Psoas muscle (tissue), 8 donors: ENCODE data around the gene CIP2A. TPM values are rescaled to one million over a fixed set of nuclear protein-coding genes. Genes with fewer than 3 reads are reported as not detected.

ENCODE experiments used
- ATAC-seq, 4 donors: fragments of 200-7000 bp; cut with Tn5 transposase; one replicate each; pipeline ENCODE4 v1.9.1; 2020; ENCODE audit warnings: moderate library complexity in 3 of 4, mild to moderate bottlenecking in 2 of 4
- DNase-seq, 2 donors: peaks; one replicate each; pipeline ENCODE4 v3.0.0-alpha.2; 2020
- H3K27ac ChIP-seq: fragments of 200-600 bp; one replicate; pipeline ENCODE4 v1.8.0; 2022
- H3K27me3 ChIP-seq, 3 donors: fragments of 200-600 bp in 1 of 3; one replicate each; pipeline versions ENCODE4 v1.6.1 to v1.8.0; 2013 to 2022; ENCODE audit warnings: low read length in 2 of 3, mild to moderate bottlenecking in 2 of 3, moderate library complexity in 1 of 3; ENCODE audit not compliant: insufficient read depth in 3 of 3
- H3K36me3 ChIP-seq, 2 donors: fragments of 200-600 bp in 1 of 2; one replicate each; pipeline versions ENCODE4 v1.6.1 to v1.8.0; 2013 to 2022; ENCODE audit warnings: low read depth in 1 of 2, mild to moderate bottlenecking in 1 of 2, moderate library complexity in 1 of 2; ENCODE audit not compliant: insufficient read depth in 1 of 2
- H3K4me1 ChIP-seq: fragments of 200-600 bp; one replicate; pipeline ENCODE4 v1.8.0; 2022
- H3K4me3 ChIP-seq: fragments of 200-600 bp; one replicate; pipeline ENCODE4 v1.8.0; 2022; ENCODE audit warnings: mild to moderate bottlenecking
- H3K9me3 ChIP-seq: fragments of 200-600 bp; one replicate; pipeline ENCODE4 v1.8.0; 2022
- WGBS, 3 donors: extraction: QIAGEN DNeasy Blood & Tissue Kit; methylation state at CpG; one replicate each; pipeline versions ENCODE4 v1.1.6 to v1.1.7; 2013; 5-methylcytosine and 5-hydroxymethylcytosine counted together
- intact Hi-C, 2 donors: fragments of 100-400 bp; cut with DNase I; formaldehyde crosslinking; loops; one replicate each; pipeline versions ENCODE4 v1.11.0 to v1.14.2; 2022
- polyA plus RNA-seq, 3 donors: library from polyadenylated mRNA; stranded (reverse); fragments of 200-250 nt; gene quantifications; one replicate each; pipeline ENCODE4 v1.2.3, GENCODE V29; 2013
- total RNA-seq, 4 donors: library from RNA; stranded (reverse); fragmentation: NEBNext Ultra II Directional in 2 of 4; extraction: Animal tissue kit (Norgen Biotek cat#: 25700) in 2 of 4; gene quantifications; one replicate each; pipeline versions ENCODE4 v1.2.1 to v1.2.4, GENCODE V29; 2021 to 2023
- TF ChIP-seq, protein P1 (sequence below): fragments of 200-600 bp; IDR thresholded peaks from one replicate; pipeline ENCODE4 v1.8.0; 2022; ENCODE audit warnings: antibody characterized with exemption
- donor health status: healthy with polysubstance abuse.
- donor health status: DM: no; HTN: no; CAD: no; lungs with moderate emphysema.
- donor health status: Bipolar disorder and iron deficiency.
- donor health status: healthy.
- donor health status: DM: yes; HTN: yes; CAD: no.
- donor health status: DM: no; HTN: no; CAD: no.
- donor health status: DM: no; HTN: no; CAD: no.
- donor health status: DM: yes; HTN: yes; CAD: no.

Gene CIP2A
- total and polyA plus RNA-seq, 7 donors = 0.31 to 1.7 (median 0.93) TPM

- DNase-seq = no peak
- Histone ChIP-seq H3K36me3 (no peaks in the 10 kb centered on the region), H3K27me3 (no peaks in the 10 kb centered on the region), H3K4me3 (no peak overlapping the region), H3K4me1 (no peaks in the 10 kb centered on the region), H3K9me3 (no peaks in the 10 kb centered on the region), H3K27ac (no peak overlapping the region)
- ATAC-seq = no peak
- intact Hi-C loops = no loop called here
- TF ChIP-seq, protein P1, sequence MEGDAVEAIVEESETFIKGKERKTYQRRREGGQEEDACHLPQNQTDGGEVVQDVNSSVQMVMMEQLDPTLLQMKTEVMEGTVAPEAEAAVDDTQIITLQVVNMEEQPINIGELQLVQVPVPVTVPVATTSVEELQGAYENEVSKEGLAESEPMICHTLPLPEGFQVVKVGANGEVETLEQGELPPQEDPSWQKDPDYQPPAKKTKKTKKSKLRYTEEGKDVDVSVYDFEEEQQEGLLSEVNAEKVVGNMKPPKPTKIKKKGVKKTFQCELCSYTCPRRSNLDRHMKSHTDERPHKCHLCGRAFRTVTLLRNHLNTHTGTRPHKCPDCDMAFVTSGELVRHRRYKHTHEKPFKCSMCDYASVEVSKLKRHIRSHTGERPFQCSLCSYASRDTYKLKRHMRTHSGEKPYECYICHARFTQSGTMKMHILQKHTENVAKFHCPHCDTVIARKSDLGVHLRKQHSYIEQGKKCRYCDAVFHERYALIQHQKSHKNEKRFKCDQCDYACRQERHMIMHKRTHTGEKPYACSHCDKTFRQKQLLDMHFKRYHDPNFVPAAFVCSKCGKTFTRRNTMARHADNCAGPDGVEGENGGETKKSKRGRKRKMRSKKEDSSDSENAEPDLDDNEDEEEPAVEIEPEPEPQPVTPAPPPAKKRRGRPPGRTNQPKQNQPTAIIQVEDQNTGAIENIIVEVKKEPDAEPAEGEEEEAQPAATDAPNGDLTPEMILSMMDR = no peak
- WGBS, 3 donors = 97 to 99% (median 98%) methylated on average over 4 of the region's 4 CpGs
Measured at GRCh38 chr3:108569336-108569735, 19.9 kb downstream of the CIP2A start.

GRCh38 chr3:108566599-108566998 lies 22.6 kb downstream of the CIP2A start:
- WGBS, 3 donors = 99 to 100% (median 100%) methylated on average over 1 of the region's 1 CpG
- Histone ChIP-seq H3K36me3 (no peaks in the 10 kb centered on the region), H3K4me1 (no peaks in the 10 kb centered on the region), H3K27me3 (no peaks in the 10 kb centered on the region), H3K9me3 (no peaks in the 10 kb centered on the region), H3K4me3 (no peak overlapping the region), H3K27ac (no peak overlapping the region)
- no peak for ATAC-seq
- intact Hi-C loops = no loop called here
- DNase-seq = no peak
- TF ChIP-seq, protein P1 = no peak

- DNase-seq (no peak), ATAC-seq (no peak)
- intact Hi-C loops = no loop called here
- TF ChIP-seq, protein P1 = no peak
- no peaks in the 10 kb centered on the region for H3K27me3 ChIP-seq
- no peak overlapping the region for H3K27ac ChIP-seq
- H3K4me1 ChIP-seq = no peaks in the 10 kb centered on the region
- WGBS, 3 donors = 93 to 99% (median 97%) methylated on average over 3 of the region's 3 CpGs
- no peaks in the 10 kb centered on the region for H3K36me3 ChIP-seq
- H3K9me3 ChIP-seq = no peaks in the 10 kb centered on the region
- no peak overlapping the region for H3K4me3 ChIP-seq
Measured at GRCh38 chr3:108565506-108565905, 23.7 kb downstream of the CIP2A start.

DNA sequence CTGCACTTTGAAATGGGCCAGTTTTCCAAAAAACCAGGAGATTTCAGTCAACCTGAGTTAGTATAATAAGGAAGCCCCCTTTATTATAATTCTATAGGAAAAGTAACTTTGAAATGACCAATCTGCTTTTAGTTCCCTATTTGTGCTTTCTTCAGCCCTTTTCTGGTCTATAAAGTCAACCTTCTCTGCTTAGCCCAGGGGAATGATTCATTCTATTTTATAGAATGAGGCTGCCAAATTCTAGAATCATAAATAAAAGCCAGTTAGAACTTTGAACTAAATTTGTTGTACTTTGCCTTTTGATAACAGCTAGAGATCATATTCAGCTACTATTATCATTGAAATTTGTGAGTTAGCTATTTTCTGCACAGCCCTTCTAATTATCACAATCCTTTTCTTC lies 24.7 kb downstream of the CIP2A start:
- no peak overlapping the region for H3K27ac ChIP-seq
- ATAC-seq = no peak
- intact Hi-C loops = no loop called here

DNA sequence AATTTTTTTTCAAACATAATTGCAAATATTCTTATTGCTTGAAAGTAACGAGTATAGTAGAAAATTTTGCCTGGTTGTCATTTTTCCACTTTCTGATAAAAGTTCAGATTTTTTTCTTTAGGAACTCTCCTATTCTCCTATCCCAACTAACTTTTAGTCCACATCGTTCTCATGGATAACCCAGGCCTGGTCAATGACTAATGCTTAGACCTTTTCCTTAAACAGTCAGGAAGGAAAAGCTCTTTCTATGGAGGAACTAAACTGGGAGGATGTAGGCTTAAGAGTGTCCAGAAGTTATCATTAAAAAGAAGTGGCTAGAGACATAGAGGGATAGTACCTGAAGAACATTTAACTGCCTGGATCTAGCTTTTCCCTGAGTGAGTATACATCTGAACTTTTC lies 26.7 kb downstream of the CIP2A start:
- no peak overlapping the region for H3K4me3 ChIP-seq
- TF ChIP-seq, protein P1 = no peak
- H3K4me1 ChIP-seq = no peaks in the 10 kb centered on the region
- H3K27ac ChIP-seq = no peak overlapping the region
- intact Hi-C loops = no loop called here
- DNase-seq (no peak), ATAC-seq (no peak)
- no peaks in the 10 kb centered on the region for H3K36me3 ChIP-seq
- H3K9me3 ChIP-seq = no peaks in the 10 kb centered on the region
- H3K27me3 ChIP-seq = no peaks in the 10 kb centered on the region
- WGBS, 3 donors = 92 to 95% (median 92%) methylated on average over 2 of the region's 2 CpGs

More for the DNA sequence above, 24.7 kb downstream of the CIP2A start:
- TF ChIP-seq, protein P1 = no peak
- Histone ChIP-seq H3K4me1 (no peaks in the 10 kb centered on the region), H3K36me3 (no peaks in the 10 kb centered on the region), H3K4me3 (no peak overlapping the region), H3K9me3 (no peaks in the 10 kb centered on the region), H3K27me3 (no peaks in the 10 kb centered on the region)
- no peak for DNase-seq
